Gastrocnemius medialis (tissue), 4 donors: ENCODE results near the gene HPN.

ENCODE experiments used
- CTCF ChIP-seq, 5 experiments: fragments of 450-650 bp in 3 of 5; fragments of 200-600 bp in 2 of 5; sonication (generic) in 2 of 5; IDR thresholded peaks in 4 of 5; conservative IDR thresholded peaks in 1 of 5; 1 replicate in 4 of 5; 2 replicates in 1 of 5; pipeline ENCODE4 v1.5.1; 2016 to 2019; ENCODE audit warnings: antibody characterized with exemption in 5 of 5, mild to moderate bottlenecking in 3 of 5, moderate library complexity in 3 of 5
- POLR2A ChIP-seq, 2 donors: fragments of 450-650 bp; IDR thresholded peaks; one replicate each; pipeline ENCODE4 v1.6.1; 2017; ENCODE audit warnings: antibody characterized with exemption in 2 of 2, mild to moderate bottlenecking in 2 of 2, moderate library complexity in 2 of 2

GRCh38 chr19:35054626-35055025 is 13.1 kb downstream of the HPN start:
- no peak for TF ChIP-seq POLR2A (IDR thresholded peaks at IDR 0.05)
- no peak for TF ChIP-seq CTCF (IDR thresholded peaks at IDR 0.05 in 4 of 5, conservative IDR thresholded peaks at IDR 0.05 in 1 of 5)
